ENCODE results near the gene BCL2L12.

- TF ChIP-seq CTCF (IDR thresholded peaks at IDR 0.05; ENCODE audit: low read depth, low read length, poor library complexity, severe bottlenecking) (no peak), EZH2phosphoT487 (IDR thresholded peaks at IDR 0.05; ENCODE audit: borderline replicate concordance, low read length) (no peak)
Observed at GRCh38 chr19:49681830-49682229, 16.1 kb downstream of the BCL2L12 start.
